Ureter (tissue), 1 donor: ENCODE results near the gene ORMDL3. TPM values are rescaled to one million over a fixed set of nuclear protein-coding genes. Genes with fewer than 3 reads are reported as not detected.
"Not testable (repeated sequence)": the region's sequence is repeated elsewhere in the genome, so short reads cannot be mapped to it uniquely, and the experiment has no call there.

Experiments used
- DNase-seq: peaks from one replicate; pipeline ENCODE4 v3.0.0-alpha.2; 2020; ENCODE audit warnings: low spot score
- total RNA-seq: library from RNA; stranded (reverse); gene quantifications from one replicate; pipeline ENCODE4 v1.2.4, GENCODE V29; 2023
- donor health status: DM: yes; HTN: yes; CAD: no.

The ORMDL3 gene
- total RNA-seq, 1 donor from 2014 or later: 147 TPM

DNA sequence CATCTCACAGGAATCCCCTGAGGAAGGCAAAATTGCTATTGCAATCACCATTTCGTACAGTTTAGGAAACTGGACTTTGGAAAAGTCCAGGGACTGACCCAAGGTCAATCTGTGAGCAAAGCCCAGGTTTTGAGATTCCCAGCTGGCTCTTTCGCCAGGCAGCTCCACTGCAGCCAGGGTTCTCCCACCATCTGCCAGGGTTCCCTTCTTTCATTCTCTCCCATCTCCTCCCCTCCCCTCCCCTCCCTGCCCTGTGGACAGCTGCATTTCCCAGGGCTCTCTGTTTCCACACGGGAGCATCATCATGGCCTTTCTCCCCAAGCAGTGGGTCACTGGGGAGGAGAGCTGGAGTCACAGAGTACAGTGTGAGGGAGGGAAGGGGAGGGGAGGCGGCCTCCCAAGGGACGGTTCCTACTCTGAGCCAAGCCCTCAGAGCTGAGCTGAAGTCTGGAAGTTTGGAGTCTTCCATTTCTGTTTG is 23.5 kb upstream of the ORMDL3 start:
- no peak for DNase-seq

DNA sequence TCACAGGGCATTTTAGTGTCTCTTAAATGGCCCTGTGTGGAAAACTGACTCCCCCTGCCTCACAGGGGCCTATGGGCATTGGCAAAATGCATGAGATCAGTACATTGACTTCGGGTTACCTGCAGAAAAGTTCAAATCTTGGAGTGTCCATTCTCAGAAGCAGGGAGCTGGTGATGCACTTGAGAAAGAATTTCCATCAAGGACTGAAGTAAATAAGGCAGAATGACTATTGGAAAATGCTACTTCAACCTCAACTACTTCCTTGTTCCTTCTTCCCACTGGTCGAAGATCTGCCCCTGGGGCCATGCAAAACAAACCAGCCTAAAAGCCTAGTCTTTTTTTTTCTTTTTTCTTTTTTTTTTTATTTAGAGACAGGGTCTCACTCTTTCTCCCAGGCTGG is 21.6 kb upstream of the ORMDL3 start:
- no peak for DNase-seq

DNA sequence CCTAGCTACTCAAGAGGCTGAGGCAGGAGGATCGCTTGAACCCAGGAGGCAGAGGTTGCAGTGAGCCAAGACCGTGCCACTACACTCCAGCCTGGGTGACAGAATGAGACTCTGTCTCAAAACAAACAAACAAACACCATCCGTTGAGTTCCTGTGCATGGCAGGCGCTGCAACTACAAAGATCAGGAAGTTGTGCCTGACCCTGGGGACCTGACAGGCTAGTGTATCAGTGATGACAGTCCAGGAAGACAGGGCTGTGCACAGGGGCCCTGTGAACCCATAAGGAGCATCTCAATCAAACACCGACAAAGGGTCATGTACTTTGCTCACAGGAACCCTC is 21.1 kb upstream of the ORMDL3 start:
- not testable (repeated sequence) for DNase-seq

DNA sequence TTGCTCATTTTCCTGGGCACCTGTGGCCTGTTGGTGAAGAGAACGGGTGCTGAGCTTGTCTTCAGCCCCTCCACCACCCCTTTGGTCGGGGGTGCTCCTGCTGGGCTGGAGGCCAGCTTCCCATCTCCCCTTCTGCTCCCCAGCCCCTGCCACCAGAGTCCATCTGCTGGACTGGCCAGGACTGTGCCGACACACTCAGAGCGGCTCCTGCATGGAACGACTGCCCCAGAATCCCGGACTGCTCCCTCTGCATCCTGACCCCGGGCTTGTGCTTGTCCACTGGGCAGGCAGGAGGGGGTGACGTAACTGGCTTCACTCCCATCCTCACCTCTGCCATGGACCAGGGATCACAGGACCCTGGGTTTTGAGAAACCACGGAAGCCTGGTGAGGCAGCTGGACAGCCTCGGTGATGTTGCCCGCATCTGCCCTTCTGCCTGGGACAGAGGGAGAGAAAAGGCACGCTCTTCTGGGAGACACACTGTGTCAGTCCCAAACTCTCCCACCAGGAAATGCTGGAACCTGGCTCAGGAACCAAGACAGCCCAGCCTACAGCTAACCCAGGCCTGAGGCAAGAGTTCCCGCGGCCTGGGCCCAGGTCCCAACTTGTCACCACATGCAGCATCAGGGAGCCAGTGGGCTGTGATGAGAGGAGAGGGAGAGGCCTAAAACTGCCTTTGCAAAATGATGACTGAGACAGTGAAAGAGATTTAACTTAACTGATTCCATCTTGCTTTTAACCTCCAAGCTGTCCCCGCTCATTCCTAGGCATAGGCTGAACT is 19.3 kb upstream of the ORMDL3 start:
- no peak for DNase-seq

DNA sequence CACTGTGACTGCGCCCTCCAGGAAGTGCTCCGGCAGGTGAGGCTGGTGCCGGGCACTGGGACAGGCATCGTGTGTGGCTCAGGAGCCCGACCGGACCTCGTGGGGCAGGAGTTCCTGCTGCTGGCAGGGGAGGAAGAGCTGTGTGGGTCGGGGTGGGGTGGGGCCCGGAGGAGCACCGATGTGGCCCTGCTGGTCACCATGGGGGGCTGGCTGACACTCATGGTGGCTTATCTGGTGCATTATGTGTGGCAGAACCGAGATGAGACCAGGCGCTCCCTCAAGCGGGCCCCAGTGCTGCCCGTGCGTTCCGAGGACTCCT is 17.0 kb upstream of the ORMDL3 start:
- DNase-seq: no peak

DNA sequence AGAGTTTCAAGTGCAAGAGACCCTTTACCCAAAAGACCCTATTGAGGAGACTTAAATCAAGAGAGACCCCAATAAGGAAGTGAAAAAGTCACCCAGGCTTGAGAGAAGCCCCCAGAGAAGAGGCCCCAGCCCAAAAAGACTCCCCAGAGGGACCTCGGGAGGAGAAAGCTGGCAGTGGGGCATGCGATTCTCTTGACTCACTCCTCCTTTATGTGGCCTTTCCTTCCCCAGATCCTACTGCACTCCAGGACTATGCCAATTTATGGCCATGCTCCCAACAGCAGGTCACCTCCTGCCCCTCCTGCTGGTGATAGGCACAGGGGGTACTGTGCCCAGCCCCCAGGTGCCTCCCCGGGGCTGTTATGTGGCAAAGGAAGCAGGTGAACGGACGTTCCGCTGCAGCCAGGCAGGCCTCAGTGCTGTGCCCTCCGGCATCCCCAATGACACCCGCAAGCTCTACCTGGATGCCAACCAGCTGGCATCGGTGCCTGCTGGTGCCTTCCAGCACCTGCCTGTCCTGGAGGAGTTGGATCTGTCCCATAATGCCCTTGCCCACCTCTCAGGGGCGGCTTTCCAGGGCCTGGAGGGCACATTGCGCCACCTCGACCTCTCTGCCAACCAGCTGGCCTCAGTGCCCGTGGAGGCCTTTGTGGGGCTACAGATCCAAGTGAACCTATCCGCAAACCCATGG is 16.4 kb upstream of the ORMDL3 start:
- no peak for DNase-seq

DNA sequence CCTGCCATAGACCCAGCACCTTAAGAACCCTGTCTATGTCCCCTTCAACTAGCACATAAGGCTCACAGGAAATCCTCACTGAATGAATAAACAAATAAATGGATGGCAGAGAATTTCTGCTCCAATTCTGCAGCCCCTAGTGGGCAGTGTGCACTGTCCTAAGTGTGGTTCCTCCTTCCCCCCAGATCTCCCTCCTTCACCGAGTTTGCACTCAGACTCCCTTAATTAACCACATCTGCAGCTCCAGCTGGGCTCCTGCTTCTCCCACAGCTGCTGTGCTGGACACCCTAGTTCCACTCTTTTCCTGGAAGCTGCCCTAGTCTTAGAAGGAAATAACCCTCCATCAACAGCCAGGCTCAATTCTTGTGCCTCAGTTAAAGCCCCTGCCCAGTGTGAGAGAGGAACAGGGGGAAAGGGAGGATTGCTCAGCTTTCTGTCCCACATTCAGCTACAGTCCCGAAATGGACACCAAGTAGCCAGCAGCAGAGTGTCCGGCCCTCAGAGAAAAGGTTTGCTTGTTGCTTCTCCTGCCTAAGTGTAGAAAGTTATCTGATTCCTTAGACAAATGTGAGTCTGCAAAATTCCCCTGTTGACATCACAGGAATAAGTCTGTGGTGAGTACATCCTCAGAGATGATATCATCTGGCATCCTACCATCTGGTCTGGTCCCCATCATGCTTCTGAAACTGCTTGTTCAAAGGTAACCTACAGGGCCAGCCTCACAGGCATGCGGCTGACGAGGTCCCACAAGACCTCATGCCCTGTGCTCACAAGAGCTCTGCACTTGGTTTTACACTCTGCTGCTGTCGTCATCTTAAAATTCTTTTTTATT is 12.4 kb upstream of the ORMDL3 start:
- no peak for DNase-seq

DNA sequence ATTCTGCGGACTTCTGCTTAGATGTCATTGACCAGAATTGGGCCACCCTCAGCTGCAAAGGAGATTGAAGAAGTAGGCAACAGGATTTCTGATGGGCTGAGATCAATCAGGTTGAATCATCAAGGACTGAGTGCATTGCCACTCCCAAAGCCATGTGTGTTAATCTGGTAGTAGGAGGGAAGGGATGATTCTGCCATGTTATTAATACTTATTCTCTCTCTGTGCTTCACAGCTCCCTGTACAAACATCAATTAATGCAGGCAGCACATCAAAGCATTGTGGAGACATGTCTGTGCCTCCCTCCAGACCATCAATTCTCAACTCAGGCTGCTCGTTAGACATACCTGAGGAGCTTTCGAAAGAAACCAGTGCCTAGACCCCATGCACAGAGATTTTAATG is 11.7 kb upstream of the ORMDL3 start:
- DNase-seq: no peak

DNA sequence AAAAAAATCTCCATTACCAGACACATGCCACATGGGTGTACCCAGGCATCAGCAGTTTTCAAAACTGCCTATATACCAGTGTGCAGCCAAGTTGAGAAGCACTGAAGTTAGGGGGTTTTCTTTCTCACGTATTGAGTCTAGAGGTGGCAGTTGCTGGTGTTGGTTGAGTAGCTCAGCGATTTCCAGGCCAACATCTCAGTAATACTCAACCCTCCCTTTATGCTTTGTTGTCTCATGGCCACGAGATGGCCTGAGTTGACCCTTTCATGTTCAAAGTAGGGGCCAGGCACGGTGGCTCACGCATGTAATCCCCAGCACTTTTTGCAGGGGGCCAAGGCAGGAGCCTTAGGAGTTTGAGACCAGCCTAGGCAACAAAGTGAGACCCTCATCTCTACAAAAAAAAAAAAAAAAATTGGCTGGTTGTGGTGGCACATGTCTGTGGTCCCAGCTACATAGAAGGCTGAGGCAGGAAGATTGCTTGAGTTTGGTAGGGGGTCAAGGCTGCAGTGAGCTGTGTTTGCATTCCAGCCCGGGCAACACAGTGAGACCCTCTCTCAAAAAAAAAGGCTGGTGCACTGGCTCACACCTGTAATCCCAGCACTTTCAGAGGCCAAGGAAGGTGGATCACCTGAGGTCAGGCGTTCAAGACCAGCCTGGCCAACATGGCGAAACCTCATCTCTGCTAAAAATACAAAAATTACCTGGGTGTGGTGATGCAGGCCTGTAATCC is 10.9 kb upstream of the ORMDL3 start:
- DNase-seq: no peak

DNA sequence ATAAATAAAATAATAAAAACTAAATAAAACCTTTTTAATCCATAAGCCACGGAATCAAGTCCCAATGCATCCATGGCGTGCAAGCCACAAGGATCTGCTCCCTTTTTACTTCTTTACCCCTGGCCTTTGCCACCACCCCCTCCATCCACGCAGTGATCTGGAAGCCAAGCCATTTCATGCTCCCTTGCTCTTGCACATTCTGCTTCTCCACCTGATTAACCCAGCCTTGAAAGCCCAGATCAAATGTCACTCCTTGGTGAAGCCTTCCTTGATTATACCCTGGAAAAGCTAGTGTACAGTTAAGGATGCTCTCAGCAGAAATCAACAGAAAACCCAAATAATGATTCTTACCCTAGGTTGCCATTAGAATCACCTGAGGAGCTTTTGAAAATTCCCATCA is 10.0 kb upstream of the ORMDL3 start:
- no peak for DNase-seq

DNA sequence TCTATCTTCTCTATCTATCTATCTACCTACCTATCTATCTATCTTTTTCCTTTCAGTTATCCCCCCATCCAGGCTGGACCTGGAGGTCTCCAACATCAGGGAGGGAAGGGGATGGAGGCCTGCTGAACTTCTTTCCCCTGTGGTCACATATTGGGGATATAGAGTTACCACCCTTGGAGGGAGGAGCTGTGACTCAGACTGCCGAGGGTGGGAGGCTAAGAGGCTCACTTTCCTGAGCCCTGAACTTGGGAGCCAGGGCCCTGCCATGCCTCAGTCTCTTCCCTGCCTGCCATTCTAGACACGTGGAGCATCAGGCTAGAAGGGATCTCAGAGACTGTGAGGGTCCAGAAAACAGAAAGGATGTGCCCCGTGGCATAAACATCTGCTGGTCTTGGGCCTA is 8.5 kb upstream of the ORMDL3 start:
- DNase-seq: no peak

DNA sequence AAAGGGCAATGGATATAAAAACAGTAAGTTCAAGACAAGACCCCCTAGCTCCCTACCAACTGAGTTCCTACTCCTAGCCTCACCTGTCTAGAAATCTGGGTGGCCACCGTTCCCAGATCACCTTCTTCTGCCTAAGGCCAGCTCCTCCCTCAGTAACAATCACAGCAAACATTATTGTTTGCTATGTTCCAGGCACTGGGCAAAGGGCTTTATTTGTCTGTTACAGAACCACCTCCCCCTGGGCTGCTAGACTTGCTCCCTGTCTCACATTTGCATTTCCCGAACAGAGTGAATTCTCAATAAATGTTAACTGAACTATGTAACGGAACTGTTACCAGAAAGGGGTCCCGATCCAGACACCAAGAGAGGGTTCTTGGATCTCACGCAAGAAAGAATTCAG is 6.9 kb upstream of the ORMDL3 start:
- no peak for DNase-seq

DNA sequence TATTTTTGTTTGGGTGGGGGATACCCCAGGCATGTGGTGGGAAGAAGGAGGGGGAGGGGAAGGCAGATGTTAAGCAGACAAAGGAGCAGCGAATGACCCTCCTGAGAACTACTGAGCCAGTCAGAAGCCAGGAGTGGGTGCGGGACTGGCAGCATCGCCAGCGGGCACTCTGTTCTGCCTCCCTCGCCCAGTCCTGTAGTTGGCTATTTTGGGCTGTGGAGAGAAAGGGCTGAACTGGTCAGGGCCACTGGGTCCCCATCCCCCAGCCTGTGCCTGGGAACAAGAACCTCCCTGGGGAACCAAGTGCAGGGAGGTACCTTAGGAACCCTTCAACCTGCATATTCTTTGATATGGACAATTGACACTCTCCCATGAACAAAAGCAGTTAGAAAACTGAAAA is 6.5 kb upstream of the ORMDL3 start:
- no peak for DNase-seq

DNA sequence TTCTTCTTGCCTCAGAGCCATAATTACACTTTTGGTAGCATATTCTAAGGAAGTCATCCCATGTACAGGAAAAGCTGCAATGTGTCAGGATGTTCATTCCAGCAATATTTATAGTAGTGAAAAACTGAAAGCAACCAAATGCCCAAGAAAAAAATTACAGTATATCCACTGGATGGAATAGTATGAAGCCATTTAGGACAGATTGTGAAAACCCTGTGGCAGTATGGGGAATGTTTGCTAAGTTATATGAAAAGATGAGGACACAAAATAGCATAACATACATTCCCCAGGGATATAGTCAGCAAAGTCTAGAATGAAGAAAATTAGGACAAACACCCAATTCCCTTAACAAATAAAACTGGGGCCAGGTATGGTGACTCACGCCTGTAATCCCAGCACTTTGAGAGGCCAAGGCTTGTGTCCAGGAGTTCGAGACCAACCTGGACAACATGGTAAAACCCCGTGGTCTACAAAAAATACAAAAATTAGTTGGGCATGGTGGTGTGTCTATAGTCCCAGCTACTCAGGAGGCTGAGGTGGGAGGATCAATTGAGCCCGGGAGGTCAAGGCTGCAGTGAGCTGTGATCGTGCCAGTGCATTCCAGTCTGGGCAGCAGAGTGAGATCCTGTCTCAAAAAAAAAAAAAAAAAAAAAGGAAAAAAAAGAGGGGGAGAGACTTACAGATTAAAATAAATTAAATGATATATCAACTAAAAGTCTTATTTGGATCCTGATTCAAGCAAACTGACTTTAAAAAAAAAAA is 2.4 kb upstream of the ORMDL3 start:
- DNase-seq: no peak

DNA sequence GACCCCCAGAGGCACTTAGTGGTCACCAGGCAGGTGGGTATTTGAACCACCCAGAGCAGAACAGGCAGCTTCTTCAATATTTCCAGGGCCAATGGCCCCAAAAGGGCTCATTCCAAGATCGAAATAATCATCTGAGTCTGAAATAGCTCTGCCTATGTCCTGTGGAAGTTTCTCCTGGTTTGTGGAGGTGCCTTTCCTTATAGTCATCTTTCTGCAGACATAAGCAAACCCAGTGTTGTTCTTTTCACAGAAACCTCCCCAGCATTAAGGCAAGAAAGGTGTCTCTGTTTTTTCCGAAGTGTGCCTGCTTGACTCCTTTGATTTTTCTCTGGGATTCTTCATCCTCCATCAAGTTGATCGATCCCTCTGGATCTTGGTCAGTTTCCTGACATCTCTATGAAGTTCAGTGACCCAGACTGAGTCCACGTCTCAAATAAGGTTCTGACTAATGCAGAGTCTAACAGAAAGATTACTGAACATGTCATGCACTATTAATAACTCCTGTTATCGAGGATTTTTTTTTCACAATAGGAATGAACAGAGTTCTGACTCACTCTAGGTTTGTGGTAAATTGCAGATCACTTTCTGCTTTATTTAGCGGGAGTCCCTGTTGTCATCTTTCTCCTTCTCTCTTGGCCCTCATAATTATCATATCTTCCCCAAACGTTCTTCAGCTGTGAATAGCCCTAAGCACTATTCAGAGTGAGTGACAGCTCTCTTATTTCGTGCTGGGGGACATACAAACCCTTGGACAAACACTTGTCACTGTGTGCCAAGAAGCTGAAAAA is 1.7 kb upstream of the ORMDL3 start:
- no peak for DNase-seq

DNA sequence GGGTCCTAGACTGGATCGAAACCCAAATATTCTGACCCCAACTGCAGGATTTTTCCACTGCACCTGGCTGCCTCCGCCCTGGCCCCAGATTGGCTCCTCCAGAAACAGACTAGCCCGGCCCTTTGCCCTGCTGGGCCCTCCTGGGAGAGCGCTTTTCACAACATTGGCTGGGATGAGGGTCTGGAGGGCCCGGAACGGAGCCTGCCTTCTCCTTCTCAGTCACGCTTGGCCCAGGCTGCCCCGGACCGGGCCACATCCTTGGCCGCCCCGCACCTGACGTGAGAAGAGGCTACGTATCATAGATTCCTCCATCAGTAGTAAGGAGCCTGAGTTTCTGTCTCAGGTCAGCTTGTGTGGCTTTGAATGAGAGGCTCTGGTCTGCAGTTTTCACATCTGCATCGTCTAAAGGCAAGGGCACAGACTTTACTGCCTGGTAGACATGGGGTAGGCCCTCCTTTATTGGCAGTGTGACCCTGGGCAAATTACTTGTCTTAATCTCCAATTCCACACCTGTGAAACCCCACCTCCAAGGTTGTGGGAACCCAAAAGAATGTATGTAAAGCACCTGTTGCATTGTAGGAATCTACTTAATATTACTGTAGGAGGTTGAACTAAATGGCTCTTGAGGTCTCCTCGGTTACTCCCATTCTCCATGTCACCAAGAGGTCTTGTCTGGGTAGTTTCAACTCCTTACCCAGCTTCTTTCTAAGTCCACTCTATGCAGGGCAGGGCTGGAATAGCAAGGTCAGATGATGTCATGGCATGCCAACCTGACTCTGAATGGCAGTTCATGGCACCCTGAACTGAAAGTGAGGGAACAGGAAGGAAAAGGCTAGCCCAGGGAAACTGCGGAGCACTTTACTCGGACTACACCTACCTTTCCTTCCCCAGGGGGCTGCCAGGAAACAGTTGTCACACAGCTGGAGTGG is 792 bp upstream of the ORMDL3 start:
- no peak for DNase-seq

DNA sequence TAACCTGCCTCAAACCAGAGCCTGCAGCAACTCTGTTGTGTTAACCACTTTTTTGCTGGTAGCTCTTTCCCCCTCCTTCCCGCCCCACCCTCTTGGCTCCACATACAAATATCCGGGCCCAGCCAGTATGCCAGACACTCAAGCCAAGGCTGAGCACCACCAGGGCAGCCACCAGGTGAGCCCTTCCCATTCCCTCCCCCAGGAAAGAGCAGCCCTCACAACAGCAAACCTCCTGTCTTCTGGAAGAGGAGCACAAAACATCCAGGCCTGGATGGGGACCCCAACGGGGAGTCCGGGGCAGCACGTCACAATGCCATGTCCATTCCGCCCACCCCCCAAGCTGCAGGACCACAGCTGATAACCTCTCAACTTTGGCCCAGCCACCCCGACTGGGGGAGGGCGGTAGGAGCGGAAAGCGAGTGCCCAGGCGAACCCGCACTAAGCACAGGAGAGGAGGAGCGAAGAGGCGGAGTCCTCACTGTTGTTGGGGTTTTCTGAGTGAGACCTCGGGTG is 757 bp downstream of the ORMDL3 start:
- peak; percentile 70 for DNase-seq

DNA sequence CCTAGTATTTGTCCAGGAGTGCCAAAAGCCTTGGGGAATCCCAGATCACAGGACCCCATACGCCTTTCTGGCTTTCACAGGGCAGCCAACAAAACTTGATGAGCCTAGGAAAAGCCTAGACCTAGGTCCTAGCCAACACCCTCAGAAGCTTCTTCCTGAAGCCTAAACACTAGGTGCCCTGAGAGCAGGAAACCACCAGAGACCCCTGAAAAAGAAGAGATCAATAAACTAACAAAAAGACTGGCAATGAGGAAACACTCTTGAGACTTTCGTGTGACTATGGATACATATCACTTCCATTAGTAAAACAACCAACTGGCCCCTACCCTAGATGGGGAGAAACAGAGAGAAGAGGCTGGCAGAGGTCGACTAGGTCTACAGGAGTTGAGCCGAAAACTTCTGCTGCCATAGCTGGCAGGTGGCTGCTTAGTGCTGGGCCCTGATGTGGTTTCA is 1.2 kb downstream of the ORMDL3 start:
- no peak for DNase-seq
